GM12874 (cell line): Measurements from ENCODE around the gene BCAS1.
A peak's percentile ranks its signal among the peaks of the same experiment; 100 is the strongest.

Experiments used
- CTCF ChIP-seq: IDR thresholded peaks from 2 replicates; pipeline ENCODE4 v1.5.1; 2011; ENCODE audit warnings: low read depth, mild to moderate bottlenecking, control low read depth, low read length, moderate library complexity; ENCODE audit not compliant: insufficient read depth

The BCAS1 gene

GRCh38 chr20:54064939-54065338, 5.5 kb downstream of the BCAS1 start:
- no peak for TF ChIP-seq CTCF

DNA sequence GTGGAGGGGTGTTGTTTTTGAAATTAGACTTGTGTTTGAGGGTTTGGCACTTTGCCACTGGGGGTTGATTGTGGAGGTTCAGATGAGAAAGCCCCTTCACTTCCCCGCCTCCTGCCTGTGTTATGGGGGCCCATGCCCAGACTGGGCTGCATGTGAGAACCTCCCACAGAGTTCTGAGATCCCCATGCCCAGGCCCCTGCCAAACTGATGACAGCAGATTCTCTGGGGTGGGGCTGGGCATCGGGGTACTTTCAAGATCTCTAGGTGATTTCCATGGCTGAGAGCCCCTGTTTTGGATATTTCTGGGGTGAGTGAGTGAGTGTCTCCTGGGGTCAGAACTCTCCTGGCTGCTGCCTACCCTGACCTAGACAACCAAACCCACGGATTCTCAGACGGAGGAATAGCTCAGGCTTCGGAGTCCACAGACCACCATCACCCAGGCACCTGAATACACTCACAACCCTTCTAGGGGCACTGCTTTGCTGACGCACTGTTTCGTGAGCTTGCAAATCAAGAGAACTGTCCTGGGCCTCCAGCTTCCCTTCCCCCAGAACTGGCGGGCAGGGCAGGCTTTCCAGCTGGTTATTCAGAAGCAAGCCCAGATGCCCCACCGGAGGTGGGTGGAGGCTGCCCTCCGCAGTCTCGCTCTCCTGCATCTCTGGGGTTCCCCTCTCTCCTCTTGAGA, 6.3 kb downstream of the BCAS1 start:
- no peak for TF ChIP-seq CTCF

DNA sequence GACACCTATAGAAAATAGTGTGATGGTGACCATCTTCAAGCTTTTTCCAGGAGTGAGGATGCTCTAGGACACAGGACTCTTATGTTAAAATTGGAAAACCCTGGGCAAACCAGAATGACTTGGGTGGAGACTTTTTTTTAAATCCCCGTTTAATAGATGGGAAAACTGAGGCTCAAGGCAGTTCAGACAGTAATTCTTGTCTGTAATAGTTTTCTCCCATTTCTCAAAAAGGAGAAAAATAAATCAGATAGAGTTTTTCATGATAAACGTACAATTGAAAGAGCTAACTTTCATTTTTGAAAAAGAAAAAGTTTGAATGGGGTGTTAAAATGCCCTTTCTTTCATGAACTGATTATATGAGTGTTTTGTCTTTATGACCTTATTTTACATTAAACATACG, 6.8 kb downstream of the BCAS1 start:
- TF ChIP-seq CTCF = no peak

- TF ChIP-seq CTCF = peak; percentile 62
Measured at GRCh38 chr20:54062812-54063280, 7.5 kb downstream of the BCAS1 start.

DNA sequence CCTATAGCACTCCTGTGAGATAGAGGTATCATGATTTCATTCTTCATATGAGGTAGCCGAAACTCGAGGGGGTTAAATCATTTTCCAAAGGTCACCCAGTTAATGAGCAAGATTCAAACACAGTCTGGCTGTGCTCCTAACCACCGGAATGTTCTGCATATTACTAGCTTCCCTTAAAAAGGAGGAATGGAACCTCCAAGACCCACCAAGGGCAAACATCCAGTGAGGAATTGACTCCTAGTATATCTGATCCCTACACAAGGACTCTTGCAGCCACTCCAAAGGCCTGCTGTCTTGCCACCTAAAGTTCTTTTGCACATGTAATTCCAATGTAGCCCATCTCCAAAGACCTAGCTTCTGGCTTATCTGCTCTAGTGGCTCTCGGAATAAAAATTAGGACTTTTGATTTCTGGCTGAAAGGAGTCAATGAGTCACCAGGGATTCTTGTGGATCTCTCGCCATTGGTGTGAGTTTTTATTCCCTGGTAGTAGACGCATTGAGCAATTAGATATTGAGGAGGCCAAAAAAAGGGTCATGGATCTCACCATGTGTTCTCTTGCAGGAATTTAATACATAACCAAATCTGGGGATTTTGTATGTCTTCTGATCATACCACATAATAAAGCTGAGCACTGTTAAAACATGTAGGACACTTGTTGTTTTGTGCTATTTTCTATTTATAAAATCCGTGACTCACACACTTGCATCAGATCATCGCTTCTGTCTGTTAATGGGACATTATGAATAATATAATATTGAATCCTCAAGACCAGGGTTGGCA, 9.1 kb downstream of the BCAS1 start:
- TF ChIP-seq CTCF = no peak

DNA sequence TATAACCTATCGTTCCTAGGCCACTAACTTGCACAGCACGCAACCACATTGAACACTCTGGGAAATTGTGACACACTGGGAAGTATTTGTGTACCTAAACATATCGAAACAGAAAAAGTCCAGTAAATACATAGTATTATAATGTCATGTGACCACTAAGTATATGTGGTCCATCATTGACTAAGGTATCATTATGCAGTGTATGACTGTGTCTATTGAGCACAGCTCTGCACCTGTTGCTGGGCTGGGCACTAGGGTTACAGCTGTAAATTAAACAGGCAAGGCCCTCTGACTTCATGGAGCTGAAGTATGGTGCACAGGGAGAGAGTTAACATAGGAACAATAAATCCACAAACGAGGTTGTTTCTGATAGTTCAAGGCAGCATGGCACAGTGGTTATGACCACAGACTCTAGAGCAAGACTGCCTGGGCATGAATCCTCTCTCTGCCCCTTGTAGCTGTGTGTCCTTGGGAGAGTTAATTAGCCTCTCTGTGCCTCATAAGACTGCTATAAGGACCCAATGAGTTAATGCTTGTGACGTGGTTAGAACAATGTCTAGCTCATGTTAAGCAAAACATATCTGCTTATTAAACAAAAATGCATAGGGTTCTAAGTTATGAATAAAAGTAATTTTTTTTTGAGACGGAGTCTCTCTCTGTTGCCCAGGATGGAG, 10.6 kb downstream of the BCAS1 start:
- TF ChIP-seq CTCF = no peak

DNA sequence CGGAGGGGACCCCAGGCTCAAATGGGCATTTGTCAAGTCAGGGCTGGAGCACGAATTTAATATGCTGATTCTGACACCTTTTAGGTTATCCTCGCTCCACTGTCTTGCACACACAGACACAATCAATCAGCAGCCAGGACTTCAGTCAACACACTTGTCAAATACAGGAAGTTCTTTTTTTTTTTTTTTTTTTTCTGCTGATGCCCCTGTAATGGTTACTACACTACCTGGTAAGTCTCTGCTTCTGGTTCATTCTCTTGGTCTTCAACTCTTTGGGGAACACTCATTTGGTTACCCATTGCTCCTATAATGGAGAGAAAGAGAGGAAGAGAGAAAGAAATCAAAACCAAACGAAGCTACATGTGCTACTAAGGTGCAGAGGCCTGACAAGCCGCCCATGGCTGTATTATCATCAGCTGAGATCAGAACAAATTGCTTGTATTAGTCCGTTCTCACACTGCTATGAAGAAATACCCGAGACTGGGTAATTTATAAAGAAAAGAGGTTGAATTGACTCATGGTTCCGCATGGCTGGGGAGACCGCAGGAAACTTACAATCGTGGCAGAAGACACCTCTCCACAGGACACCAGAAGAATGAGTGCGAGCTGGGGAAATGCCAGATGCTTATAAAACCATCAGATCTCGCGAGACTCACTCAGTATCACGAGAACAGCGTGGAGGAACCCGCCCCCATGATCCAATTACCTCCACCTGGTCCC, 11.8 kb downstream of the BCAS1 start:
- no peak for TF ChIP-seq CTCF
